Esophagus muscularis mucosa (tissue), 4 donors: Measurements from ENCODE around the gene PRKAG2. TPM values are rescaled to one million over a fixed set of nuclear protein-coding genes. Genes with fewer than 3 reads are reported as not detected.

Experiments used
- DNase-seq: peaks from one replicate; pipeline ENCODE4 v3.0.0-alpha.2; 2017; ENCODE audit errors: extremely low spot score
- H3K27ac ChIP-seq, 4 donors: fragments of 200-600 bp; sonication (generic); replicated peaks in 1 of 4; 1 replicate in 3 of 4; 2 replicates in 1 of 4; pipeline ENCODE4 v1.5.1; 2016 to 2019; ENCODE audit warnings: mild to moderate bottlenecking in 1 of 4
- H3K27me3 ChIP-seq, 4 donors: fragments of 200-600 bp; sonication (generic); one replicate each; pipeline versions ENCODE4 v1.5.1 to v1.6.0; 2016 to 2019
- H3K36me3 ChIP-seq, 4 donors: fragments of 200-600 bp; sonication (generic); one replicate each; pipeline ENCODE4 v1.5.1; 2016 to 2019
- H3K4me1 ChIP-seq, 4 donors: fragments of 200-600 bp; sonication (generic); one replicate each; pipeline ENCODE4 v1.5.1; 2016 to 2019
- H3K4me3 ChIP-seq, 4 donors: fragments of 200-600 bp; sonication (generic); 1 replicate in 2 of 4; 2 replicates in 2 of 4; pipeline ENCODE4 v1.5.1; 2016 to 2019; ENCODE audit warnings: mild to moderate bottlenecking in 4 of 4, moderate library complexity in 1 of 4
- H3K9me3 ChIP-seq, 4 donors: fragments of 200-600 bp; sonication (generic); 1 replicate in 3 of 4; 2 replicates in 1 of 4; pipeline ENCODE4 v1.5.1; 2016 to 2019
- EP300 ChIP-seq: sonication (generic); formaldehyde crosslinking; IDR thresholded peaks from one replicate; pipeline ENCODE4 v1.6.1; 2017; ENCODE audit warnings: antibody characterized with exemption
- POLR2A ChIP-seq: fragments of 450-650 bp; IDR thresholded peaks from one replicate; pipeline ENCODE4 v1.6.1; 2017; ENCODE audit warnings: antibody characterized with exemption, moderate library complexity, mild to moderate bottlenecking, low read depth
- POLR2AphosphoS5 ChIP-seq, 2 donors: sonication (generic); formaldehyde crosslinking; IDR thresholded peaks; one replicate each; pipeline ENCODE4 v1.6.1; 2017; ENCODE audit warnings: antibody characterized with exemption in 2 of 2
- WGBS: methylation state at CpG from one replicate; pipeline ENCODE4 v1.1.5; 2018; 5-methylcytosine and 5-hydroxymethylcytosine counted together
- intact Hi-C: fragments of 100-400 bp; cut with DNase I; formaldehyde crosslinking; loops from one replicate; pipeline ENCODE4 v1.15.1; 2023
- total RNA-seq, 4 donors: library from RNA; depleted of rRNA; stranded (reverse); fragments of >200 nt; gene quantifications; one replicate each; pipeline versions ENCODE4 v1.1.0 to v1.2.1, GENCODE V29; 2016
- TF ChIP-seq, protein P1 (sequence below), 3 experiments: fragments of 200-600 bp in 2 of 3; fragments of 450-650 bp in 1 of 3; sonication (generic) in 2 of 3; IDR thresholded peaks; one replicate each; pipeline ENCODE4 v1.5.1; 2017 to 2019; ENCODE audit warnings: antibody characterized with exemption in 3 of 3, mild to moderate bottlenecking in 2 of 3, moderate library complexity in 1 of 3

The PRKAG2 gene
- total RNA-seq, 4 donors from 2014 or later, result 51.3 to 97.2 (median 77.5) TPM

DNA sequence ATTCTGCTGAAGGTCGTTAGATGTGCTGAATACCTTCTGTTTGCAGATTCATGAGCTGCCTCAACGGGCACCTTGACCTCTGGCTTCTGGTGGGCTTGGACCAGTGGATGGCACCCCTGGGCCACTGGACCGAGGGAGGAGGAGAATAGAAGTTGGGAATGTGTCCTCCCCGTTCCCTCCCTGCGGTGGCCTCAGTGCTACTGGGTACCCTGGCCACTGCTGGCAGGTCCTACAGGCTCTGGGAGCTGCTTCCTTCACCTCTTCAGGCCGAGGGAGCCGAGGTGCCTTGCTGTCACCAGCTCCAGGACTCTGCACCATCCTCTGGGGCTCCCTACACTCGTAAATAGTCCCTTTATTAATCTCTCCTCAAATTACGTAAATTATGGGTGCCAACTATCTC is 47.1 kb upstream of the PRKAG2 start:
- H3K4me3 ChIP-seq, result no peak overlapping the region
- peaks cover 0 to 5% (median 0%) of the 10 kb centered on the region in 4 donors for H3K27me3 ChIP-seq
- no peak for DNase-seq
- intact Hi-C loops, result no loop called here
- TF ChIP-seq, protein P1, sequence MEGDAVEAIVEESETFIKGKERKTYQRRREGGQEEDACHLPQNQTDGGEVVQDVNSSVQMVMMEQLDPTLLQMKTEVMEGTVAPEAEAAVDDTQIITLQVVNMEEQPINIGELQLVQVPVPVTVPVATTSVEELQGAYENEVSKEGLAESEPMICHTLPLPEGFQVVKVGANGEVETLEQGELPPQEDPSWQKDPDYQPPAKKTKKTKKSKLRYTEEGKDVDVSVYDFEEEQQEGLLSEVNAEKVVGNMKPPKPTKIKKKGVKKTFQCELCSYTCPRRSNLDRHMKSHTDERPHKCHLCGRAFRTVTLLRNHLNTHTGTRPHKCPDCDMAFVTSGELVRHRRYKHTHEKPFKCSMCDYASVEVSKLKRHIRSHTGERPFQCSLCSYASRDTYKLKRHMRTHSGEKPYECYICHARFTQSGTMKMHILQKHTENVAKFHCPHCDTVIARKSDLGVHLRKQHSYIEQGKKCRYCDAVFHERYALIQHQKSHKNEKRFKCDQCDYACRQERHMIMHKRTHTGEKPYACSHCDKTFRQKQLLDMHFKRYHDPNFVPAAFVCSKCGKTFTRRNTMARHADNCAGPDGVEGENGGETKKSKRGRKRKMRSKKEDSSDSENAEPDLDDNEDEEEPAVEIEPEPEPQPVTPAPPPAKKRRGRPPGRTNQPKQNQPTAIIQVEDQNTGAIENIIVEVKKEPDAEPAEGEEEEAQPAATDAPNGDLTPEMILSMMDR (IDR thresholded peaks at IDR 0.05), result no peak
- TF ChIP-seq POLR2A, result no peak
- no peak for TF ChIP-seq EP300
- no peak for TF ChIP-seq POLR2AphosphoS5 (IDR thresholded peaks at IDR 0.05)
- H3K27ac ChIP-seq, result peak overlapping the region; percentile 28 to 58 (median 40)
- 89% methylated on average over 9 of the region's 9 CpGs for WGBS
- H3K9me3 ChIP-seq, result no peaks in the 10 kb centered on the region
- peaks cover 0 to 10% (median 0%) of the 10 kb centered on the region in 4 donors for H3K4me1 ChIP-seq
- no peaks in the 10 kb centered on the region for H3K36me3 ChIP-seq

DNA sequence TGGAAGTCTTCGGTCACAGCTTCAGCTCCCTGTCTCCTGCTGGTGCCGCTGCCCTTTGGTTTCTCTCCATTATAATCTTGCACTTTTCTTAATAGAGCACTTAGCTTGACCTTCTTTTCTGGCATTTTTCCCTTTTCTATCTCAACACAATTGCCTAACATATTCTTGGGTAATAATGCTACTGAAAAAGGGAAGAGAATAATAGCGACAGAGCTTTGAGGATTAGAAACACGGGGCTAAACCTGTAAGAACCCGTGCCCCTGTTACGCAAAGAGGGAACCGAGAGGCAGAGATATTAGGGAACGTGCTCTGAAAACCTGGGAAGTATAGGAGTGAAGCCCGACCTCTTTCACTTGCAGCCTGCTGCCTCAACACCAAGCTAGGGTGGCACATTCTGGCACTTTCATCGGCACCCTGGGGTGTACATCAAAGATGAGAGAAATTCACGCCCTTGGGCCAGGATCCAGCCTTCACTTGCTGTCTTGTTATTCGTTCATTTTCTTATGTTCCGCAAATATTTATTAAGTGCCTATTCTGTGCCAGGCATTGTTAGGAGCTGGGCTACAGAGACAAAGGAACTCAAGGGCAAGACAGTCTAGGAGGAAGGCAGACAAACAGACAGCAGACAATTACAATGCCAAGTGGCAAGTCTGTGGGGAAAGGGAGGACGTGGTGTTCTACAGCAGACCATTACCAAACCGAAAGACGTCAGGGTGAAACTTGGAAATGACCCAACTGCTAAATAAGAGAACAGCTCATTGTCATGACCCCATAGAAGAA is 46.4 kb upstream of the PRKAG2 start:
- intact Hi-C loops, result no loop called here
- no peaks in the 10 kb centered on the region for H3K9me3 ChIP-seq
- no peak overlapping the region for H3K4me3 ChIP-seq
- WGBS, result 75% methylated on average over 16 of the region's 16 CpGs
- peaks cover 0 to 5% (median 0%) of the 10 kb centered on the region in 4 donors for H3K27me3 ChIP-seq
- H3K27ac ChIP-seq, result peak overlapping the region in 3 of 4 donors; percentile 35 to 58 (median 49)
- DNase-seq, result no peak
- H3K4me1 ChIP-seq, result peaks cover 0 to 10% (median 0%) of the 10 kb centered on the region in 4 donors
- TF ChIP-seq, protein P1 (IDR thresholded peaks at IDR 0.05), result no peak
- peak; percentile 61 for TF ChIP-seq EP300
- peak in 1 of 2 donors; percentile 46 for TF ChIP-seq POLR2AphosphoS5 (IDR thresholded peaks at IDR 0.05)
- TF ChIP-seq POLR2A, result no peak
- no peaks in the 10 kb centered on the region for H3K36me3 ChIP-seq

DNA sequence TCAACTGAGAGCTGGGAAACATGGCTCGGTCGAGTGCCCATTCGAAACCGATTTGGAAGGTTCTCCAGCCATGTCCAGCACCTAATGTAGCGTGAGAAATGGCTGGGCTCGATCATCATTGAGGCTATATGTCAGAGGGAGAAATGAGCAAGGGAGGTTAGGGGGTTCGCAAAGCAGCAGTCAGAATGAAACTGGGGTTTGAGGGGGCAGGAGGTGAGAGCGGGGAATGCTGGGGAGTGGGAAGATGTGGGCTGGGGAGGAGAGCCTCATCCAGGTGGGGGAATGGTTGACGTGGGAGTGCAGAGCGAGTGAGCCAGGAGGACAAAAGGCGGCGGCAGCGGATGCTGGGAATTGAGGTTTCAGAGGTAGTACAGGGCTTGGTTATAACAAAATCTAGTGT is 44.5 kb upstream of the PRKAG2 start:
- Histone ChIP-seq H3K4me3 (no peak overlapping the region), H3K9me3 (no peaks in the 10 kb centered on the region), H3K36me3 (no peaks in the 10 kb centered on the region), H3K27ac (no peak overlapping the region), H3K4me1 (peaks cover 0 to 10% (median 0%) of the 10 kb centered on the region in 4 donors), H3K27me3 (no peaks in the 10 kb centered on the region)
- 95% methylated on average over 13 of the region's 13 CpGs for WGBS
- no peak for TF ChIP-seq POLR2AphosphoS5 (IDR thresholded peaks at IDR 0.05)
- TF ChIP-seq EP300, result no peak
- TF ChIP-seq, protein P1 (IDR thresholded peaks at IDR 0.05), result no peak
- no peak for TF ChIP-seq POLR2A
- intact Hi-C loops, result no loop called here
- DNase-seq, result no peak

DNA sequence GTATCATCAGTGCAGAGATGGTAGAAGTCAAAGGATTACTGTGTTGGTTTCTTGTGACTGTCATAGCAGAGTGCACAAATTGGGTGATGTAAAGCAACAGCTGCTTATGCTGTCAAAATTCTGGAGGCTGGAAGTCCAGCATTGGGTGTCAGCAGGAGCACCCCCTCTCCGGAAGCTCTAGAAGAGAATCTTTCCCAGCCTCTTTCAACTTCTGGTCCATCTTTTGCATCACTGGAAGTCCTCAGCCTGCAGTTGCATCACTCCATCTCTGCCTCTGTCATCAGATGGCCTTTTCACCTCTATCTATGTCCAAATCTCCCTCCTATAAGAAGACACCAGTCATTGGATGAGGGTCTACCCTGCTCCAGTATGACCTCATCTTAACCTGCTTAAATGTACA is 43.6 kb upstream of the PRKAG2 start:
- intact Hi-C loops, result no loop called here
- DNase-seq, result no peak
- Histone ChIP-seq H3K27ac (no peak overlapping the region), H3K9me3 (no peaks in the 10 kb centered on the region), H3K4me3 (no peak overlapping the region), H3K36me3 (no peaks in the 10 kb centered on the region), H3K27me3 (no peaks in the 10 kb centered on the region), H3K4me1 (peaks cover 0 to 4% (median 0%) of the 10 kb centered on the region in 4 donors)
- TF ChIP-seq, protein P1 (IDR thresholded peaks at IDR 0.05), result no peak
- TF ChIP-seq POLR2A (no peak), POLR2AphosphoS5 (IDR thresholded peaks at IDR 0.05) (no peak), EP300 (no peak)
- 89% methylated on average over 1 of the region's 1 CpG for WGBS
